ENCODE data around the gene INS.

DNA sequence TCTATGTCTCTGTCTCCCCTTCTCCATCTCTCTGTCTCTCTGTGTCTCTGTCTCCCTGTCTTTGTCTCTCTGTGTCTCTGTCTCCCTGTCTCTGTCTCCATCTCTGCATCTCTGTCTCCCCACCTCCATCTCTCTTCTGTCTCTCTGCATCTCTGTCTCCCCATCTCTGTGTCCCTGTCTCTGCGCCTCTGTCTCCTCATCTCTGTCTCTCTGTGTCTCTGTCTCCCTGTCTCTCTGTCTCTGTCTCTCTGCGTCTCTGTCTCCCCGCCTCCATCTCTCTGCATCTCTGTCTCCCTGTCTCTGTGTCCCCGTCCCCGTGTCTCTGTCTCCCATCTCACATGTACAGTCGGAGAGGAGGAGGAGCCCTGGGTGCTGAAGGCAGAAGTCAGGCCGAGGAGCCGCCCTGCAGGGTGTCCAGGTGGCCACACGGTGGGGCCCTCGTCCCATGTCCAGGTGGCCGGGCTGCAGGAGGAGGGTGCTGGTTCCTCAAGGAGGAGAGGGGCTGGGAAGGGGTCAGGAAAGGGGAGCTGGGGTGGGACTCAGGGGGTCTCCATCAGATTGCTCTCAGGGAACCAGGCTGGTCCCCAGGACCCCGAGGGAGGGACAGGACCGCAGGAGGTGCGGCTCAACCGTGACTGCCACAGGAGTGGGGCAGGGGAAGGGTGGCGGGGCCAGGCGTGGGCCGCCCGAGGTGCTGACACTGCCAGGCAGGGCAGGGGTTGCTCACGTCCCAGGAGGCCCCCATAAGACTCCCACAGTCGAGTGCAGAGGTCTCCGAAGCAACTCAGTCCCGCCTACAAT lies 36.2 kb upstream of the INS start:
- TF ChIP-seq, protein P1, sequence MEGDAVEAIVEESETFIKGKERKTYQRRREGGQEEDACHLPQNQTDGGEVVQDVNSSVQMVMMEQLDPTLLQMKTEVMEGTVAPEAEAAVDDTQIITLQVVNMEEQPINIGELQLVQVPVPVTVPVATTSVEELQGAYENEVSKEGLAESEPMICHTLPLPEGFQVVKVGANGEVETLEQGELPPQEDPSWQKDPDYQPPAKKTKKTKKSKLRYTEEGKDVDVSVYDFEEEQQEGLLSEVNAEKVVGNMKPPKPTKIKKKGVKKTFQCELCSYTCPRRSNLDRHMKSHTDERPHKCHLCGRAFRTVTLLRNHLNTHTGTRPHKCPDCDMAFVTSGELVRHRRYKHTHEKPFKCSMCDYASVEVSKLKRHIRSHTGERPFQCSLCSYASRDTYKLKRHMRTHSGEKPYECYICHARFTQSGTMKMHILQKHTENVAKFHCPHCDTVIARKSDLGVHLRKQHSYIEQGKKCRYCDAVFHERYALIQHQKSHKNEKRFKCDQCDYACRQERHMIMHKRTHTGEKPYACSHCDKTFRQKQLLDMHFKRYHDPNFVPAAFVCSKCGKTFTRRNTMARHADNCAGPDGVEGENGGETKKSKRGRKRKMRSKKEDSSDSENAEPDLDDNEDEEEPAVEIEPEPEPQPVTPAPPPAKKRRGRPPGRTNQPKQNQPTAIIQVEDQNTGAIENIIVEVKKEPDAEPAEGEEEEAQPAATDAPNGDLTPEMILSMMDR (IDR thresholded peaks at IDR 0.05; ENCODE audit: low read depth, low read length, missing input control): peak; percentile 95
- TF ChIP-seq TAF1 (conservative IDR thresholded peaks at IDR 0.05): no peak
- no peak for TF ChIP-seq NR2F2 (IDR thresholded peaks at IDR 0.05)
- TF ChIP-seq, protein P2, sequence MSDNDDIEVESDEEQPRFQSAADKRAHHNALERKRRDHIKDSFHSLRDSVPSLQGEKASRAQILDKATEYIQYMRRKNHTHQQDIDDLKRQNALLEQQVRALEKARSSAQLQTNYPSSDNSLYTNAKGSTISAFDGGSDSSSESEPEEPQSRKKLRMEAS (IDR thresholded peaks at IDR 0.05): no peak
- no peak for TF ChIP-seq SP1 (IDR thresholded peaks at IDR 0.05)
- TF ChIP-seq, protein P3, sequence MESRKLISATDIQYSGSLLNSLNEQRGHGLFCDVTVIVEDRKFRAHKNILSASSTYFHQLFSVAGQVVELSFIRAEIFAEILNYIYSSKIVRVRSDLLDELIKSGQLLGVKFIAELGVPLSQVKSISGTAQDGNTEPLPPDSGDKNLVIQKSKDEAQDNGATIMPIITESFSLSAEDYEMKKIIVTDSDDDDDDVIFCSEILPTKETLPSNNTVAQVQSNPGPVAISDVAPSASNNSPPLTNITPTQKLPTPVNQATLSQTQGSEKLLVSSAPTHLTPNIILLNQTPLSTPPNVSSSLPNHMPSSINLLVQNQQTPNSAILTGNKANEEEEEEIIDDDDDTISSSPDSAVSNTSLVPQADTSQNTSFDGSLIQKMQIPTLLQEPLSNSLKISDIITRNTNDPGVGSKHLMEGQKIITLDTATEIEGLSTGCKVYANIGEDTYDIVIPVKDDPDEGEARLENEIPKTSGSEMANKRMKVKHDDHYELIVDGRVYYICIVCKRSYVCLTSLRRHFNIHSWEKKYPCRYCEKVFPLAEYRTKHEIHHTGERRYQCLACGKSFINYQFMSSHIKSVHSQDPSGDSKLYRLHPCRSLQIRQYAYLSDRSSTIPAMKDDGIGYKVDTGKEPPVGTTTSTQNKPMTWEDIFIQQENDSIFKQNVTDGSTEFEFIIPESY (IDR thresholded peaks at IDR 0.05): no peak
- TF ChIP-seq, protein P4, sequence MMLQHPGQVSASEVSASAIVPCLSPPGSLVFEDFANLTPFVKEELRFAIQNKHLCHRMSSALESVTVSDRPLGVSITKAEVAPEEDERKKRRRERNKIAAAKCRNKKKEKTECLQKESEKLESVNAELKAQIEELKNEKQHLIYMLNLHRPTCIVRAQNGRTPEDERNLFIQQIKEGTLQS (IDR thresholded peaks at IDR 0.05): no peak
- TF ChIP-seq, protein P5, sequence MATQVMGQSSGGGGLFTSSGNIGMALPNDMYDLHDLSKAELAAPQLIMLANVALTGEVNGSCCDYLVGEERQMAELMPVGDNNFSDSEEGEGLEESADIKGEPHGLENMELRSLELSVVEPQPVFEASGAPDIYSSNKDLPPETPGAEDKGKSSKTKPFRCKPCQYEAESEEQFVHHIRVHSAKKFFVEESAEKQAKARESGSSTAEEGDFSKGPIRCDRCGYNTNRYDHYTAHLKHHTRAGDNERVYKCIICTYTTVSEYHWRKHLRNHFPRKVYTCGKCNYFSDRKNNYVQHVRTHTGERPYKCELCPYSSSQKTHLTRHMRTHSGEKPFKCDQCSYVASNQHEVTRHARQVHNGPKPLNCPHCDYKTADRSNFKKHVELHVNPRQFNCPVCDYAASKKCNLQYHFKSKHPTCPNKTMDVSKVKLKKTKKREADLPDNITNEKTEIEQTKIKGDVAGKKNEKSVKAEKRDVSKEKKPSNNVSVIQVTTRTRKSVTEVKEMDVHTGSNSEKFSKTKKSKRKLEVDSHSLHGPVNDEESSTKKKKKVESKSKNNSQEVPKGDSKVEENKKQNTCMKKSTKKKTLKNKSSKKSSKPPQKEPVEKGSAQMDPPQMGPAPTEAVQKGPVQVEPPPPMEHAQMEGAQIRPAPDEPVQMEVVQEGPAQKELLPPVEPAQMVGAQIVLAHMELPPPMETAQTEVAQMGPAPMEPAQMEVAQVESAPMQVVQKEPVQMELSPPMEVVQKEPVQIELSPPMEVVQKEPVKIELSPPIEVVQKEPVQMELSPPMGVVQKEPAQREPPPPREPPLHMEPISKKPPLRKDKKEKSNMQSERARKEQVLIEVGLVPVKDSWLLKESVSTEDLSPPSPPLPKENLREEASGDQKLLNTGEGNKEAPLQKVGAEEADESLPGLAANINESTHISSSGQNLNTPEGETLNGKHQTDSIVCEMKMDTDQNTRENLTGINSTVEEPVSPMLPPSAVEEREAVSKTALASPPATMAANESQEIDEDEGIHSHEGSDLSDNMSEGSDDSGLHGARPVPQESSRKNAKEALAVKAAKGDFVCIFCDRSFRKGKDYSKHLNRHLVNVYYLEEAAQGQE (IDR thresholded peaks at IDR 0.05): no peak

All from liver (tissue), 3 donors.